ENCODE measurements around the gene PTPN6. TPM values are rescaled to one million over a fixed set of nuclear protein-coding genes. Genes with fewer than 3 reads are reported as not detected.

The PTPN6 gene
- total RNA-seq, 1 donor from 2014 or later: 26.2 TPM

GRCh38 chr12:6979453-6979852 is 28.3 kb downstream of the PTPN6 start:
- Mint-ChIP-seq H3K4me1 (no peaks in the 10 kb centered on the region), H3K4me3 (no peak overlapping the region), H3K36me3 (peaks cover 24% of the 10 kb centered on the region), H3K27me3 (ENCODE audit: low read depth) (no peaks in the 10 kb centered on the region), H3K27ac (no peak overlapping the region), H3K9me3 (no peaks in the 10 kb centered on the region)
- TF ChIP-seq, protein P1, sequence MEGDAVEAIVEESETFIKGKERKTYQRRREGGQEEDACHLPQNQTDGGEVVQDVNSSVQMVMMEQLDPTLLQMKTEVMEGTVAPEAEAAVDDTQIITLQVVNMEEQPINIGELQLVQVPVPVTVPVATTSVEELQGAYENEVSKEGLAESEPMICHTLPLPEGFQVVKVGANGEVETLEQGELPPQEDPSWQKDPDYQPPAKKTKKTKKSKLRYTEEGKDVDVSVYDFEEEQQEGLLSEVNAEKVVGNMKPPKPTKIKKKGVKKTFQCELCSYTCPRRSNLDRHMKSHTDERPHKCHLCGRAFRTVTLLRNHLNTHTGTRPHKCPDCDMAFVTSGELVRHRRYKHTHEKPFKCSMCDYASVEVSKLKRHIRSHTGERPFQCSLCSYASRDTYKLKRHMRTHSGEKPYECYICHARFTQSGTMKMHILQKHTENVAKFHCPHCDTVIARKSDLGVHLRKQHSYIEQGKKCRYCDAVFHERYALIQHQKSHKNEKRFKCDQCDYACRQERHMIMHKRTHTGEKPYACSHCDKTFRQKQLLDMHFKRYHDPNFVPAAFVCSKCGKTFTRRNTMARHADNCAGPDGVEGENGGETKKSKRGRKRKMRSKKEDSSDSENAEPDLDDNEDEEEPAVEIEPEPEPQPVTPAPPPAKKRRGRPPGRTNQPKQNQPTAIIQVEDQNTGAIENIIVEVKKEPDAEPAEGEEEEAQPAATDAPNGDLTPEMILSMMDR (IDR thresholded peaks at IDR 0.05; ENCODE audit: unreplicated experiment): no peak
- no peak for DNase-seq (ENCODE audit: low spot score in 2 of 2, unreplicated experiment in 2 of 2)

- no peak overlapping the region for H3K27ac Mint-ChIP-seq
- no peaks in the 10 kb centered on the region for H3K4me1 Mint-ChIP-seq
- DNase-seq (ENCODE audit: low spot score in 2 of 2, unreplicated experiment in 2 of 2): no peak
- TF ChIP-seq, protein P1 (IDR thresholded peaks at IDR 0.05; ENCODE audit: unreplicated experiment): no peak
- peaks cover 24% of the 10 kb centered on the region for H3K36me3 Mint-ChIP-seq
- H3K4me3 Mint-ChIP-seq: no peak overlapping the region
- no peaks in the 10 kb centered on the region for H3K9me3 Mint-ChIP-seq
- no peaks in the 10 kb centered on the region for H3K27me3 Mint-ChIP-seq (ENCODE audit: low read depth)
Observed at GRCh38 chr12:6980075-6980474, 28.9 kb downstream of the PTPN6 start.

GRCh38 chr12:6980740-6981139 is 29.6 kb downstream of the PTPN6 start:
- H3K36me3 Mint-ChIP-seq: peaks cover 23% of the 10 kb centered on the region
- DNase-seq (ENCODE audit: low spot score in 2 of 2, unreplicated experiment in 2 of 2): no peak
- no peaks in the 10 kb centered on the region for H3K9me3 Mint-ChIP-seq
- TF ChIP-seq, protein P1 (IDR thresholded peaks at IDR 0.05; ENCODE audit: unreplicated experiment): no peak
- no peak overlapping the region for H3K27ac Mint-ChIP-seq
- no peaks in the 10 kb centered on the region for H3K27me3 Mint-ChIP-seq (ENCODE audit: low read depth)
- H3K4me1 Mint-ChIP-seq: no peaks in the 10 kb centered on the region
- H3K4me3 Mint-ChIP-seq: no peak overlapping the region

DNA sequence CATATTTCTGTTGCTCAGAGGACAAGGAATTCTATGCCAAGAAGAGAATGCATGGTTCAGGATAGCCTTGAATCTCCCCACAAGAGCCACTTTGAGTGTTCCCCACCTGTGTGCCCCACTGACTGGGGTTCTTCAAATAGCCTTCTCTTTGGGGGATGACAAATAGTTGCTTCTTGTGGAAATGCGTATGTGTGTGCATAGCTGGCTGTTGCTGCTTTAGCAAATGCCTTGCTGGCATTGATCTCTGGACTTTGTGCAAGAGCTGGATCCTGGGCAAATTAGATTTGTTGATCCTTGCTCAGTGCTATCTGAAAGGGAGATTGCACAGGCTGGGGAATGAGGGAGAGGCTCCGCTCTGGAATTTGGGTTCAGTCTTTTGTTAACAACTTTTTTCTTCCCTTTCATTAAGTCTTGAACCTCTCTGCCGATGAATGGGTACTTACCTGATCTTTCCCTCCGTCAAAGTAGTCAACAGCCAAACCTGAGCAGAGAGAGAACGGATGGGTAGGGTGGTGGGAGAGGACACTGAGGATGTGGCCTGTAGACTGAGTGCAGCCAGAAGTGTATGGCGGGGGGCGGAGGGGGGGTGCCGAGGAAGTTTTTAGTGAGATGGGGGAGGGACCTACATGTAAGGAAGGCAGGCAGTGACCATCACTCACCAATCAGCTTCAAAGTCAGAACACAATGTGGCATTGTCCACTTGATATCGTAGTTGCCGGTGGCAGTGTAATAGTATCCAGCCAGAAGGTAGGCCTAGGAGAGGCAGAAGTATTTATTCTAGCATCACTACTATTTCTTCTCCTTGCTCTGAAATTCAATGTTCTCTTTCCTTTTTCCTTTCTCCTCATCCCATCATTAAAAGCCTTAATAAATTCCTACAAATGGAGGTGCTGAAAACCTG is 30.2 kb downstream of the PTPN6 start:
- Mint-ChIP-seq H3K36me3 (peaks cover 21% of the 10 kb centered on the region), H3K4me1 (no peaks in the 10 kb centered on the region), H3K4me3 (no peak overlapping the region), H3K27ac (no peak overlapping the region), H3K9me3 (no peaks in the 10 kb centered on the region), H3K27me3 (ENCODE audit: low read depth) (no peaks in the 10 kb centered on the region)
- TF ChIP-seq, protein P1 (IDR thresholded peaks at IDR 0.05; ENCODE audit: unreplicated experiment): no peak
- no peak for DNase-seq (ENCODE audit: low spot score in 2 of 2, unreplicated experiment in 2 of 2)

DNA sequence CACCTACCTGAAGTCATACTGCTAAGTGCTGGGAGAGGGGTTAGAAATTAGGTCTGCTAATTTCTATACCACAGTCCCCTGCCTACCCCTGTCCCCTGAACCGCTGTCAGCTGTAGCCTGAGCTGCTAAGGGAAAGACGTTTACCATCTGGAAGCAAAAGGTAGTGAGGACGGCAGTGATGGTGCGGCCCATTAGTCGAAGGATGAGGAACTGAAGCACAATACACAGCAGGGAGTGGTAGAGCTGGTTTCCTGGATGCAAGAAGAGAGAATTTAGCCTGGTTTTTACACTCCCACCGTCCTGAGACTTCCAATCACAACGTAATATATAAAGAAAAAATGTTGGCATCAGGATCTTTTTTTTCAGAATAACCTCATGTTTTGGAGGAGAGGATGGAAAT is 31.4 kb downstream of the PTPN6 start:
- Mint-ChIP-seq H3K27me3 (ENCODE audit: low read depth) (no peaks in the 10 kb centered on the region), H3K27ac (no peak overlapping the region), H3K4me3 (no peak overlapping the region), H3K4me1 (no peaks in the 10 kb centered on the region), H3K9me3 (no peaks in the 10 kb centered on the region), H3K36me3 (peaks cover 12% of the 10 kb centered on the region)
- no peak for DNase-seq (ENCODE audit: low spot score in 2 of 2, unreplicated experiment in 2 of 2)
- TF ChIP-seq, protein P1 (IDR thresholded peaks at IDR 0.05; ENCODE audit: unreplicated experiment): no peak

Measured in mesothelial cell of epicardium (in vitro differentiated cells).